Measurements from ENCODE around the gene RAMACL.

RAMACL gene

GRCh38 chr6:166572370-166573261 is 13.9 kb downstream of the RAMACL start:
- DNase-seq: no peak

DNA sequence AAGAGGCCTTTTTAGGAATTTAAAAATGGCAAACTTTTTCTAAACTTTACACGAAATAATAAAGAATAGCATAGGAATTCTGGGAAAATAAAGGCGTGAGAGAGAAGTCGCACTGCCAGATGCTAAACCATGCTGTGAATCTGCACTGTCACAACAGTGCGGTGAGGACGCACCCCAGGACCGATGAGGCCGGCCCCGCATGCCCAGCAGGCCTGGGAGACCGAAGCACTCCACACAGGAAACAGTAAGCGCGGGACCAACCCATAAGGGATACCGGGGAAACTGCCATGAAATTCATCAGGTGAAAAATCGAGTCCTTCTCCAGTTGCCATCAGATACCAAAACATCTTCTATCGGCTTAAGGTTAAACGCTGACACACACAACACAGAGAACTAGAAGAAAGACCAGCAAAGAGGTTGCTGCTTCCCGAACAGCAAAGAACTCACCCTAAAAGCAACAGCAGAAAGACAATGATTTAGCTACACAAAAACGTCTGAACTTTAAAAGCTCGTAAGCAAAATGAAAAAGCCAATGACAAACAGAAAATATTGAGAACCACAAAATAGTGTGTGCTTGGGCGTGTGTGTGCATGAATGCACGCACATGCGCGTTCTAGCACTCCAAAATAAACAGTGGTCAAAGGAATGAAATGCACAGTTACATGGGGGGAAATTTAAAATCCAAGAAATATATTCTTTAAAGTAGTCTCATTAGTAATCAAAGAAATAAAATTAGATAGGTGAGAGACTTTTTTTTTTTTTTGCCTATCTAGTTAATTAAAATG is 15.4 kb downstream of the RAMACL start:
- no peak for DNase-seq

DNA sequence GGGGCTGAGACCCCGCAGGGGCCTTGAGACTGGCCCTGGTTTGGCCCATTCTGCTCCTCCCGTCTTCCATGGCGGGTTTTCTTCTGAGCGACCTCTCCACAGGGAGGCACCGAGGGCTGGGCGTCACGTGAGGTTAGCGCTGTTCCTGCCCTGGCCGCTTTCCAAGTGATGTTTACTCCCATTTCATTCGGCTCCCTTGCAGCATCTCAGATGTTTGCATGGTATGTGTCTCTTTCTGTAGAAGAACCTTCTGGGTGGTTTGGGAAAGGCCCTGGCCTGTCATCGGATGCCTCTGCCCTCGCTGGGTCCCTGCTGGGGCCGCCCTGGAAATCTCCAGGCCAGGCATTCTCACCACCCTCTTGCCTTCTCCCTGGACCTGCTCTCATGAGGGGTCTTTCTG is 17.3 kb downstream of the RAMACL start:
- no peak for DNase-seq

- DNase-seq: no peak
Measured at GRCh38 chr6:166567813-166568212, 18.7 kb downstream of the RAMACL start.

DNA sequence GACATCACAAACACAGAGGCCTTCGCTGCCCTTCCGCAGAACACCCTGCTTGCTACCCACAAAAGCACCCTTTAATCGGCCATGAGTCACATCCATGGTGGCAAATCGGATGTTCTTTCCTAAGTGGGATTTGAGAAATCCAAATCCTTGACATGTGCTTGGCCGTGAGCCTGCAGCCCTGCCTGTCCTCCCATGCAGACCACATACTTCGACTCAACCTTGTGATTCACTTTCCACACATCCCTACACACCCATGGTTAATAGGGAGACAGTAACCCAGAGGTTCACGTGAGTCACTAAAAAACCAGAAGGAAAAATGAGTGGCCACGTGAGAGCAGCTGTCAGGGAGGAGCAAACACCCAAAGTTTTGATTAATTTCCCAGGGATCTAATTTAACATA is 19.4 kb downstream of the RAMACL start:
- no peak for DNase-seq

DNA sequence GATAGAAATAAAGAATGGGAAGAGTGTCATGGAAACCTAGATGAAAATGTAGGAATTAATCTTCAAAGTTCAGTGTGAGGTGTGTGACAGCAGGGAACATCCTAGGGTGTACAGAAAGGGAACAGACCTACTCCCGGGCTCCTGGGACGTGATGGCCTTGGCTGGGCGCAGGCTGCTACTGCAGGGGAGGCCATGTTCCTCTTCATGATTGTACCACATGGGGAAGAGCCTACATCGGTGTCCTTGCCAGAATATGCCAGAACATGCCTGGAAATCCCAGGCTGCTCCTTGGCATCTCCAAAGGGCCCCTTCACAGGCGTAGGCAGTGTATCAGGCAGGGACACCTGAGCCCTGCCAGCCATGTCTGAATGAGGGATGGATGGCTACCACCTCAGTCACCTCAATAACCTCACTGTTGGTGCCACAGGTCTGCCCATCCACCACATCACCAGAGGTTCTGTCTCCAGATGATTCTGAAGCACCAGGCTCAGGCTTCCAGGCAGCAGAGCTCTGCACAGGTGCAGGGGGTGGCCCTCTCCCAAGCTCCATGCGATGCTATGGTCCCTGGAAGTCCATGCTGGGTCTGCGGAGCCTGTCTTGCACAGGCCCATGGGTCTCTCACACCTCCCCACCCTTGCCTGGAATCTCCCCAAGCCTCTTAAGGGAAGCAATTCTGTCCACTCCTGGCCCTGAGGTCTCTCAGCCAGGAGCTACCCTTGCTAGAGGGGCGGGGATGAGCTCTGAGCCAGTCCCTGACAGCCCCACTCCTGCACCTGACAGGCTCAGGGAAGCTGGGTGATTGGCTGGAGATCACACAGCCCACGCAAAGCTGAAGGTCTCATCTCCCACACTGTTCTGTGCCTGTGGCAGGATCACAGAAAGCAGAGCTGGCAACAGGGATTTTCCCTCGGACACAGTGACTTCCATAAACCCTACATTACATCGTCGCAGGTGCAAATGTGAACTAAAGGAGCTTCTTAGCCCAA is 20.2 kb downstream of the RAMACL start:
- DNase-seq: no peak

GRCh38 chr6:166565084-166565967 is 21.2 kb downstream of the RAMACL start:
- DNase-seq: no peak

DNA sequence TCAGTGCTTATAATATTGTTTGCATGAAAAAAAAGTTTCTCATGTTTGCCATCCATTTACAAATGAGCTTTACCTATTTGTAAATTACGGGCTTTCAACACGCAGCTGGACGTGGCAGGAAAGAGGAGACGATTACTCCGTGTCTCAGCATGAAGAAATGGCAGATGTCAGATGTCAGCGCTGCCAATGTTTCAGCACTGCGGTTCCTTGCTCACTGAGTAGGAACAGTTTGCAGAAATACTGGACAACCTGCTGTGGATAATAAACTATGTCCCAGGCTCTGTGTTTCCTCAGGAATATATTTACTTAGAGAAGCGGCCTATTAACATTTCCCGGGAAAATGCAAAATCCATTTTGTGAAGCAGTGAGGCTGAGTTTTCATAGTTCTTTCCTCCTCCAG is 22.7 kb downstream of the RAMACL start:
- DNase-seq: no peak

DNA sequence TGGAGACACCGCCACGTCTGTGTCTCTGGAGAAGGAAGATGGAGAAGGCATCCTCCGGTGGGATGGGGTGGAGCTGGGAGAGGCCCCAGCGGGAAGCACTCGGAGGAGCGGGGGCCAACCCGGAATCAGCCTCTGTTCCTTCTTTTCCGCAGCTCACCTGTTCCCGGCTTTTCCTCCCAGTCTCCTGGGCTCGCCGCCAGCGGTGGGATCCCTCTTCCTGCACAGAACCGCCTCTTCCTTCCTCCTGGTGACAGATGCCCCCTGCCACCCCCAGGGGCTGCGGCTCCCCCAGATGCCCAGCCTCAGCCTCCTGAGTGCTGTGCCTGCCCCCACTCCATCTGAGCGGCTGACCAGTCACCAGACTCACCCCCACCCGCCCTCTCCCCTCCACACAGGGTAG is 23.3 kb downstream of the RAMACL start:
- no peak for DNase-seq

GRCh38 chr6:166562726-166563125 is 23.8 kb downstream of the RAMACL start:
- DNase-seq: no peak

DNA sequence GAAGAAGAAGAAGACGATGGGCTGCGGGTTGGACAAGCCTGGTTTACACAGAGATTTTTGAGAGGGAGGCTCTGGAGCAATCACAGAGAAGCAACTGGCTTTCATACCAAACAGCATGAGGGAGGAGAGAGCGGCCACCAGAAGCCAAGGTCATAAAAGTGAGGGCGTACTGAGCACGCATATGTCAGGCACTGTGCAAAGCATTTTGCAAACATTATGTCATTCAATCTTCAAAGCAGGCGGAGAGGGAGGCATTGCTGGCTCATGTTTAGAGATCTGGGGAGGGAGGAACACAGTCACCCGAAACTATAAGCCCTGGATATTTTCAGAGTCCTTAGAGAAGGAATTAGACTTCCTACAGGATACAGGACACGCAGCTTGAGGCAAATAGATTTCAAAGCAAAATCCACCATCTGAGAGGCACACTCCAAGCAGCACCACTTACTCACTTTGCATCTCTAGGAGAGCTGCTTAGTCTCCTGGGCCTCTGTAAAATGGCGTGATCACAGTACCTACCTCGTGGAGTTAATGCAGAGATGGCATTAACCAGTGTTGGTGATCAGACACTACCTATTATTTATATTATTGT is 24.6 kb downstream of the RAMACL start:
- no peak for DNase-seq

DNA sequence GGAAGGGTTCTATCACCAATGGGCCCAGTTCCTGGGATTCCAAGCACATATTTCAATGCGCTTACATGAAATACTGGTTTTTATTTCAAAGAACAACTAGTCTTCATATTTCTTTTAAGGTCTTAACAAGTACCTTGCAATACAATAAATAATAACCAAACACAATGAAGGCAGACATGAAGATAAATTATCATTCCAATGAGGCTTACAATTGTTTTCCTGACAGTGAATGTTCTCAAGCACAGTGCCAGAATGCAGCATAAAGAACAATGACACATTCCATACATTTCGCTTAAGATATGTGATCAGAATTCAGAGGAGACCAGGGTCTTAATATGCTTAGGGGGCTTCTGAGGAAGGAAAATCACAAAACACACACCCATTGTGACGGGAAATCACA is 26.3 kb downstream of the RAMACL start:
- DNase-seq: no peak

DNA sequence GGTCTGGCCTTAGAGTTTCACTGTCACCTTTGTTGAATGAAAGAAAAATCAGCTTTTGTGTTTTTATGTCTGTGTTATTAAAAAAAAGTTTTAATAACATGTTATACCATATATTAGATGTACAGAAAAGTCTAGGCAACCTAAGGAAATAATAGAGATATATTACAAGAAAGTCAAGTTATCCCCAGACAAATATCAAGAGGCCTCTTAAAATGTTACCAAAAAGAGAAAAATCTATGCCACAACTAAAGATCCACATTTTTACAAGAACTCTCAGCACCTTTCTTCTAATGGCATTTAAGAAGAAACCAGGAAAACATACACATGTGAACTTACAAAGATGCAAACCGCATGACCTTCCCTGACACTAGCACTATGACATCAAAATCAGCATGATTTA is 26.8 kb downstream of the RAMACL start:
- no peak for DNase-seq

GRCh38 chr6:166559211-166559610 is 27.3 kb downstream of the RAMACL start:
- DNase-seq: no peak

DNA sequence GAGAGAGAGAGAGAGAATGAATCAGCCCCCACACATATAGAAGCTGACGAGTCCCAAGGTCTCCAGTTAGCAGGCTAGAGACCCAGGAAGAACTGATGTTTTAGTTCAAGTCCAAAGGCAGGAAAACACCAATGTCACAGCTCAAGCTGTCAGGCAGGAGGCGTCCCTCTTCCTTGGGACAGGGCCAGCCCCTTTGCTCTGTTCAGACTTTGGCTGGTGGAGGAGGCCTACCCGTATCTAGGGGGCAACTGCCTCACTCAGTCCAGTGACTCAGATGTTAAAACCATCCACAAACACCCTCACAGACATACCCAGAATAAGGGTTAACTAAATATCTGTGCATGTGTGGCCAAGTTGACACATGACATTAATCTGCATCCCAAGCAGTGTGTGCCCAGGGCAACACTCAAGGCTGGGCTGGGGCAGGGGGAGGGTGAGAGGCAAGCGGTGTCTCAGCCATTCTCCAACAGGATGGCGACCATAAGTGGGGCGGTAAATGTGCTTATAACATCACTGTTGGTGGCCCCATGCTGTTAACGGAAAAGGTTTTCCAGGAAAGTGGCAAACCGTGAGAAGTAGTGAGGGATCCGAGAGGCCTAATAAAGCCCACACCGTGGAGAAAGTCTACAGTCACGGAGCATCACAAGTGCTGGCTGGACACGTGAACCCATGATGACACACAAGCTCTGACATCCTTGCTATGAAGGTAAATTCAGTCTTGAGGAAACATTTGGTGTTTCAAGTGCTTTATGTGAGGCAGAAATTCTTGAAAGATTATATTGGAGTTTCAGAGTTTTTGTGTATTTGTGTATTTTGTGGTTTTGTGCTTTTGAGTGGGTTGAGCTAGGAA is 28.1 kb downstream of the RAMACL start:
- no peak for DNase-seq

- DNase-seq: no peak
Measured at GRCh38 chr6:166556863-166557322, 29.6 kb downstream of the RAMACL start.

- DNase-seq: no peak
Measured at GRCh38 chr6:166556336-166556735, 30.1 kb downstream of the RAMACL start.

- DNase-seq: no peak
Measured at GRCh38 chr6:166555086-166555485, 31.4 kb downstream of the RAMACL start.

GRCh38 chr6:166554316-166554715 is 32.2 kb downstream of the RAMACL start:
- DNase-seq: no peak

GRCh38 chr6:166553563-166554271 is 32.8 kb downstream of the RAMACL start:
- no peak for DNase-seq

Measured in stimulated activated CD8-positive, alpha-beta memory T cell treated with anti-CD3 and anti-CD28 coated beads, Interleukin-4, amount 100 ng/mL, for 48 hours (primary cell).